ENCODE results near the gene SERPINA1. TPM values are rescaled to one million over a fixed set of nuclear protein-coding genes. Genes with fewer than 3 reads are reported as not detected.

The SERPINA1 gene
- total RNA-seq, 4 donors from 2014 or later: 10.5 to 25.4 (median 18.9) TPM

- H3K4me3 ChIP-seq (replicated peaks in 1 of 3): no peak overlapping the region
- no peak for DNase-seq
- no peak for TF ChIP-seq CTCF (IDR thresholded peaks at IDR 0.05)
- TF ChIP-seq POLR2A (IDR thresholded peaks at IDR 0.05): no peak
- H3K27me3 ChIP-seq: no peaks in the 10 kb centered on the region
- no peaks in the 10 kb centered on the region for H3K36me3 ChIP-seq
- no peak overlapping the region for H3K27ac ChIP-seq
- no peaks in the 10 kb centered on the region for H3K9me3 ChIP-seq
- no peaks in the 10 kb centered on the region for H3K4me1 ChIP-seq
- 57% methylated on average over 2 of the region's 2 CpGs; no CpG with 5 or more reads in 1 of the 2 donors for WGBS, 2 donors
- intact Hi-C loops (cut with DNase I): no loop called here
Measured at GRCh38 chr14:94330857-94331256, 57.5 kb downstream of the SERPINA1 start.

GRCh38 chr14:94330432-94330831 lies 58.0 kb downstream of the SERPINA1 start:
- Histone ChIP-seq H3K4me3 (replicated peaks in 1 of 3) (no peak overlapping the region), H3K9me3 (no peaks in the 10 kb centered on the region), H3K27ac (no peak overlapping the region), H3K4me1 (no peaks in the 10 kb centered on the region), H3K27me3 (no peaks in the 10 kb centered on the region), H3K36me3 (no peaks in the 10 kb centered on the region)
- intact Hi-C loops (cut with DNase I): no loop called here
- WGBS, 2 donors: 89 to 93% methylated on average over 2 to 3 of the region's 3 CpGs
- DNase-seq: no peak
- TF ChIP-seq CTCF (IDR thresholded peaks at IDR 0.05) (no peak), POLR2A (IDR thresholded peaks at IDR 0.05) (no peak)

- Histone ChIP-seq H3K36me3 (no peaks in the 10 kb centered on the region), H3K4me3 (replicated peaks in 1 of 3) (no peak overlapping the region), H3K27me3 (no peaks in the 10 kb centered on the region), H3K4me1 (no peaks in the 10 kb centered on the region), H3K27ac (no peak overlapping the region), H3K9me3 (no peaks in the 10 kb centered on the region)
- TF ChIP-seq CTCF (IDR thresholded peaks at IDR 0.05): no peak
- TF ChIP-seq POLR2A (IDR thresholded peaks at IDR 0.05): no peak
- 91 to 93% methylated on average over 4 of the region's 4 CpGs for WGBS, 2 donors
- intact Hi-C loops (cut with DNase I): no loop called here
- no peak for DNase-seq
Measured at GRCh38 chr14:94329857-94330256, 58.5 kb downstream of the SERPINA1 start.

- intact Hi-C loops (cut with DNase I): no loop called here
- DNase-seq: no peak
- no peak overlapping the region for H3K27ac ChIP-seq
- no peak overlapping the region for H3K4me3 ChIP-seq (replicated peaks in 1 of 3)
- H3K9me3 ChIP-seq: no peaks in the 10 kb centered on the region
- H3K36me3 ChIP-seq: no peaks in the 10 kb centered on the region
- TF ChIP-seq POLR2A (IDR thresholded peaks at IDR 0.05): no peak
- no peak for TF ChIP-seq CTCF (IDR thresholded peaks at IDR 0.05)
- 62 to 64% methylated on average over 2 of the region's 2 CpGs for WGBS, 2 donors
- no peaks in the 10 kb centered on the region for H3K4me1 ChIP-seq
- no peaks in the 10 kb centered on the region for H3K27me3 ChIP-seq
Measured at GRCh38 chr14:94328196-94328595, 60.2 kb downstream of the SERPINA1 start.

Other genes starting within 250 kb of the SERPINA1 start
- gene PPP4R4, start 214.3 kb downstream of the SERPINA1 start, total RNA-seq: 10 to 100 TPM in 1 of 4 donors, 1 to 10 TPM in 1, under 1 TPM in 2; 0.45 to 16.2 (median 0.92) TPM
- not detected for gene SERPINA10, start 95.3 kb downstream of the SERPINA1 start, total RNA-seq
- not detected for gene SERPINA6, start 65.3 kb downstream of the SERPINA1 start, total RNA-seq
- not detected for gene SERPINA2, start 21.9 kb downstream of the SERPINA1 start, total RNA-seq
- not detected for gene SERPINA11, start 64.2 kb upstream of the SERPINA1 start, total RNA-seq
- gene SERPINA9, start 87.6 kb upstream of the SERPINA1 start, total RNA-seq: not detected
- not detected for gene SERPINA12, start 120.9 kb upstream of the SERPINA1 start, total RNA-seq
- not detected for gene SERPINA4, start 172.8 kb upstream of the SERPINA1 start, total RNA-seq
- 1 to 10 TPM; 1.3 to 6.6 (median 2.9) TPM for gene SERPINA5, start 192.8 kb upstream of the SERPINA1 start, total RNA-seq
- gene SERPINA3, start 223.8 kb upstream of the SERPINA1 start, total RNA-seq: 100 to 1,000 TPM in 1 of 4 donors, 10 to 100 TPM in 3; 16.3 to 200 (median 91.1) TPM